Measurements from ENCODE around the gene CCDC50.

GRCh38 chr3:191356631-191357439, 27.6 kb downstream of the CCDC50 start:
- TF ChIP-seq CTCF (IDR thresholded peaks at IDR 0.05; ENCODE audit: insufficient read depth, low read length, poor library complexity, severe bottlenecking): no peak
- no peak for TF ChIP-seq EZH2phosphoT487 (conservative IDR thresholded peaks at IDR 0.05; ENCODE audit: low read length)

Data from SU-DHL-6 (cell line).